GM12878 (cell line): Measurements from ENCODE around the gene PACSIN3. TPM values are rescaled to one million over a fixed set of nuclear protein-coding genes. Genes with fewer than 3 reads are reported as not detected.
"Not testable (repeated sequence)": the region's sequence is repeated elsewhere in the genome, so short reads cannot be mapped to it uniquely, and the experiment has no call there.

Experiments
- ATAC-seq: fragments of 200-7000 bp; cut with Tn5 transposase; 3 replicates; pipeline ENCODE4 v1.9.1; 2020; ENCODE audit warnings: mild to moderate bottlenecking, moderate library complexity
- BruUV-seq: library from RNA; stranded (reverse); fragments of 400-500 nt; replicated peaks from 2 replicates; lab custom pipeline; 2021; lab: Mats Ljungman, UMichigan
- CTCF ChIA-PET: fragments of 300-600 bp; sonication (Branson Sonifier 250); formaldehyde crosslinking; extraction: SDS; loops from one replicate; lab custom pipeline; 2021; ENCODE audit warnings: inconsistent platforms; lab: Yijun Ruan, JAX
- POLR2A ChIA-PET: fragments of 350-600 bp; formaldehyde crosslinking; extraction: SDS; loops from one replicate; lab custom pipeline; 2021; ENCODE audit warnings: inconsistent platforms; lab: Charles Lee
- RAD21 ChIA-PET: fragments of 300-600 bp; sonication (Branson Sonifier 250); formaldehyde crosslinking; loops from one replicate; lab custom pipeline; 2023; ENCODE audit warnings: antibody characterized with exemption; ENCODE audit not compliant: unreplicated experiment; lab: Charles Lee
- SMC1A ChIA-PET: fragments of 300-600 bp; sonication (Branson Sonifier 250); formaldehyde crosslinking; loops from one replicate; lab custom pipeline; 2023; ENCODE audit not compliant: unreplicated experiment, uncharacterized antibody; lab: Charles Lee
- DNase-seq: peaks from one replicate; pipeline ENCODE4 v3.0.0-alpha.2; 2011; ENCODE audit warnings: low read depth, low spot score
- FAIRE-seq: peaks from 3 replicates; lab custom pipeline; 2011; peaks lifted over from hg19 to GRCh38; lab: Jason Lieb, UNC
- H2AFZ ChIP-seq: 2 replicates; pipeline ENCODE4 v1.6.0; 2011; ENCODE audit warnings: low read depth, low read length, control low read depth; ENCODE audit not compliant: control insufficient read depth
- H3K27ac ChIP-seq: 2 replicates; pipeline ENCODE4 v1.5.1; 2011; ENCODE audit warnings: control low read depth; ENCODE audit not compliant: control insufficient read depth, insufficient read depth
- H3K27me3 ChIP-seq, 2 experiments: replicated peaks in 1 of 2; 2 replicates each; pipeline versions ENCODE4 v1.6.0 to v1.6.1; 2011; ENCODE audit warnings: low read length in 1 of 2; ENCODE audit not compliant: control insufficient read depth in 2 of 2, insufficient read depth in 2 of 2
- H3K36me3 ChIP-seq, 2 experiments: 2 replicates each; pipeline ENCODE4 v1.5.1; 2011; ENCODE audit warnings: low read length in 1 of 2; ENCODE audit not compliant: control insufficient read depth in 2 of 2, insufficient read depth in 2 of 2
- H3K4me1 ChIP-seq: 2 replicates; pipeline ENCODE4 v1.6.1; 2011; ENCODE audit warnings: mild to moderate bottlenecking, low read length, moderate library complexity, mixed read lengths; ENCODE audit not compliant: control insufficient read depth, insufficient read depth
- H3K4me2 ChIP-seq: 2 replicates; pipeline ENCODE4 v1.6.0; 2011; ENCODE audit warnings: control low read depth; ENCODE audit not compliant: control insufficient read depth, insufficient read depth
- H3K4me3 ChIP-seq: fragments of 200-600 bp; sonication (generic); 2 replicates; pipeline ENCODE4 v1.5.1; 2016
- H3K79me2 ChIP-seq: 2 replicates; pipeline ENCODE4 v1.6.0; 2011; ENCODE audit warnings: low read length; ENCODE audit not compliant: control insufficient read depth, insufficient read depth
- H3K9ac ChIP-seq: 2 replicates; pipeline ENCODE4 v1.8.0; 2011; ENCODE audit warnings: low read length, control low read depth, mixed read lengths; ENCODE audit not compliant: control insufficient read depth, insufficient read depth
- H3K9me3 ChIP-seq: replicated peaks from 3 replicates; pipeline ENCODE4 v1.5.1; 2011; ENCODE audit warnings: mild to moderate bottlenecking, low read length; ENCODE audit not compliant: control insufficient read depth, insufficient read depth
- H4K20me1 ChIP-seq: 2 replicates; pipeline ENCODE4 v1.6.0; 2011; ENCODE audit not compliant: control insufficient read depth, insufficient read depth
- KAT2A ChIP-seq: conservative IDR thresholded peaks from 2 replicates; pipeline ENCODE4 v1.6.1; 2011; ENCODE audit warnings: low read depth, low read length; ENCODE audit not compliant: control insufficient read depth
- POLR2A ChIP-seq: IDR thresholded peaks from 2 replicates; pipeline ENCODE4 v1.6.1; 2011; ENCODE audit warnings: low read depth, mild to moderate bottlenecking, low read length
- WGBS: methylation state at CpG from one replicate; pipeline ENCODE4 v1.1.6; 2016; ENCODE audit warnings: low lambda C conversion rate; ENCODE audit not compliant: insufficient replicate concordance, insufficient coverage; ENCODE audit errors: missing lambda C conversion rate; 5-methylcytosine and 5-hydroxymethylcytosine counted together
- in situ Hi-C: fragments of 300-500 bp; cut with MboI; formaldehyde crosslinking; loops from 9 replicates; pipeline ENCODE4 v1.14.3; 2018; ENCODE audit warnings: mixed read lengths
- intact Hi-C: fragments of 100-400 bp; cut with micrococcal nuclease; formaldehyde crosslinking; loops from one replicate; pipeline ENCODE4 v1.14.2; 2022; ENCODE audit not compliant: unreplicated experiment
- polyA plus RNA-seq, 11 experiments: library from polyadenylated mRNA; depleted of rRNA in 4 of 11; unstranded in 6 of 11; stranded (reverse) in 5 of 11; fragments of >200 nt; fragmentation: Nextera tagmentation in 4 of 11; fragmentation: Illumina TruSeq in 1 of 11; extraction: Ambion mirVana in 4 of 11; extraction: Trizol in 1 of 11; gene quantifications; 1 replicate in 1 of 11; 2 replicates in 10 of 11; pipeline versions ENCODE4 v1.2.1 to v1.2.3, GENCODE V29; 2011 to 2016; ENCODE audit warnings: inconsistent platforms in 2 of 11, missing spikeins in 2 of 11, low read depth in 1 of 11
- total RNA-seq, 4 experiments: library from RNA; depleted of rRNA in 3 of 4; stranded (reverse); fragments of >200 nt in 3 of 4; fragmentation: Illumina TruSeq in 1 of 4; extraction: Trizol in 1 of 4; gene quantifications; 2 replicates each; pipeline versions ENCODE4 v1.2.1 to v1.2.3, GENCODE V29; 2013 to 2021

The PACSIN3 gene
- total and polyA plus RNA-seq, 10 of the 15 experiments (the other 5 are each of a cell fraction or from before 2014, with no cell fraction given): 0.05 to 0.82 (median 0.22) TPM; not detected in 1

GRCh38 chr11:47208628-47209027 is 22.4 kb upstream of the PACSIN3 start:
- ATAC-seq (no peak), FAIRE-seq (no peak), DNase-seq (no peak)
- WGBS: 98% methylated on average over 5 of the region's 5 CpGs
- RAD21 ChIA-PET: no interaction called here
- POLR2A ChIA-PET: no interaction called here
- in situ Hi-C loops: no loop called here
- SMC1A ChIA-PET: no interaction called here
- CTCF ChIA-PET: interaction anchor here (1.3 kb wide), 1 partner anchor 50 kb away, joined by 4 read pairs; no protein-coding TSS in a partner anchor
- no TSS peak for BruUV-seq
- H3K36me3 ChIP-seq: no peaks in the 10 kb centered on the region
- H3K4me2 ChIP-seq: no peak overlapping the region
- H2AFZ ChIP-seq: no peak overlapping the region
- no peaks in the 10 kb centered on the region; a peak in 1 of 4 replicates for H3K27me3 ChIP-seq
- no peaks in the 10 kb centered on the region for H4K20me1 ChIP-seq
- intact Hi-C loops: no loop called here
- H3K4me3 ChIP-seq: no peak overlapping the region
- no peaks in the 10 kb centered on the region for H3K79me2 ChIP-seq
- H3K9ac ChIP-seq: no peak overlapping the region
- H3K9me3 ChIP-seq: 0 out of 3 replicates have a peak, but pooled peaks cover 2% of the 10 kb centered on the region
- TF ChIP-seq POLR2A (no peak), KAT2A (no peak)
- no peaks in the 10 kb centered on the region for H3K4me1 ChIP-seq
- H3K27ac ChIP-seq: no peak overlapping the region

- H3K27me3 ChIP-seq, H3K4me2 ChIP-seq, BruUV-seq, POLR2A ChIA-PET, H3K4me1 ChIP-seq, H3K27ac ChIP-seq, H3K4me3 ChIP-seq, H2AFZ ChIP-seq, H3K79me2 ChIP-seq, H3K36me3 ChIP-seq, SMC1A ChIA-PET, H3K9me3 ChIP-seq, DNase-seq, intact Hi-C loops, FAIRE-seq, in situ Hi-C loops, H4K20me1 ChIP-seq, H3K9ac ChIP-seq, ATAC-seq: not testable (repeated sequence)
- ChIA-PET CTCF (interaction anchor here (1.3 kb wide), 1 partner anchor 51 kb away, joined by 4 read pairs; no protein-coding TSS in a partner anchor), RAD21 (interaction anchor here (1.0 kb wide), 1 partner anchor 819 kb away, joined by 3 read pairs; no protein-coding TSS in a partner anchor)
- WGBS: 92% methylated on average over 12 of the region's 13 CpGs
These were observed 21.8 kb upstream of the PACSIN3 start for GRCh38 chr11:47208008-47208552.
